Fibroblast of pulmonary artery (primary cell): ENCODE results near the gene MUS81.
A peak's percentile ranks its signal among the peaks of the same experiment; 100 is the strongest.

ENCODE experiments used
- DNase-seq: peaks from one replicate; pipeline ENCODE4 v3.0.0-alpha.2; 2010; ENCODE audit warnings: low read depth
- H3K4me3 ChIP-seq: replicated peaks from 2 replicates; pipeline ENCODE4 v1.5.1; 2011; ENCODE audit warnings: low read depth, mild to moderate bottlenecking, control low read depth, low read length, moderate library complexity
- TF ChIP-seq, protein P1 (sequence below): IDR thresholded peaks from 2 replicates; pipeline ENCODE4 v1.5.1; 2011; ENCODE audit warnings: mild to moderate bottlenecking, control low read depth, low read length, inconsistent platforms; ENCODE audit errors: missing control alignments

The MUS81 gene

GRCh38 chr11:65880027-65880426 lies 19.8 kb downstream of the MUS81 start:
- TF ChIP-seq, protein P1, sequence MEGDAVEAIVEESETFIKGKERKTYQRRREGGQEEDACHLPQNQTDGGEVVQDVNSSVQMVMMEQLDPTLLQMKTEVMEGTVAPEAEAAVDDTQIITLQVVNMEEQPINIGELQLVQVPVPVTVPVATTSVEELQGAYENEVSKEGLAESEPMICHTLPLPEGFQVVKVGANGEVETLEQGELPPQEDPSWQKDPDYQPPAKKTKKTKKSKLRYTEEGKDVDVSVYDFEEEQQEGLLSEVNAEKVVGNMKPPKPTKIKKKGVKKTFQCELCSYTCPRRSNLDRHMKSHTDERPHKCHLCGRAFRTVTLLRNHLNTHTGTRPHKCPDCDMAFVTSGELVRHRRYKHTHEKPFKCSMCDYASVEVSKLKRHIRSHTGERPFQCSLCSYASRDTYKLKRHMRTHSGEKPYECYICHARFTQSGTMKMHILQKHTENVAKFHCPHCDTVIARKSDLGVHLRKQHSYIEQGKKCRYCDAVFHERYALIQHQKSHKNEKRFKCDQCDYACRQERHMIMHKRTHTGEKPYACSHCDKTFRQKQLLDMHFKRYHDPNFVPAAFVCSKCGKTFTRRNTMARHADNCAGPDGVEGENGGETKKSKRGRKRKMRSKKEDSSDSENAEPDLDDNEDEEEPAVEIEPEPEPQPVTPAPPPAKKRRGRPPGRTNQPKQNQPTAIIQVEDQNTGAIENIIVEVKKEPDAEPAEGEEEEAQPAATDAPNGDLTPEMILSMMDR = no peak
- DNase-seq = no peak
- H3K4me3 ChIP-seq = no peak overlapping the region

GRCh38 chr11:65880844-65881421 lies 20.7 kb downstream of the MUS81 start:
- TF ChIP-seq, protein P1 = no peak
- no peak overlapping the region for H3K4me3 ChIP-seq
- no peak for DNase-seq

- no peak for DNase-seq
- H3K4me3 ChIP-seq = no peak overlapping the region
- TF ChIP-seq, protein P1 = no peak
Measured at GRCh38 chr11:65882120-65883057, 22.2 kb downstream of the MUS81 start.

- no peak overlapping the region for H3K4me3 ChIP-seq
- DNase-seq = no peak
- TF ChIP-seq, protein P1 = no peak
Measured at GRCh38 chr11:65883058-65883761, 23.0 kb downstream of the MUS81 start.

DNA sequence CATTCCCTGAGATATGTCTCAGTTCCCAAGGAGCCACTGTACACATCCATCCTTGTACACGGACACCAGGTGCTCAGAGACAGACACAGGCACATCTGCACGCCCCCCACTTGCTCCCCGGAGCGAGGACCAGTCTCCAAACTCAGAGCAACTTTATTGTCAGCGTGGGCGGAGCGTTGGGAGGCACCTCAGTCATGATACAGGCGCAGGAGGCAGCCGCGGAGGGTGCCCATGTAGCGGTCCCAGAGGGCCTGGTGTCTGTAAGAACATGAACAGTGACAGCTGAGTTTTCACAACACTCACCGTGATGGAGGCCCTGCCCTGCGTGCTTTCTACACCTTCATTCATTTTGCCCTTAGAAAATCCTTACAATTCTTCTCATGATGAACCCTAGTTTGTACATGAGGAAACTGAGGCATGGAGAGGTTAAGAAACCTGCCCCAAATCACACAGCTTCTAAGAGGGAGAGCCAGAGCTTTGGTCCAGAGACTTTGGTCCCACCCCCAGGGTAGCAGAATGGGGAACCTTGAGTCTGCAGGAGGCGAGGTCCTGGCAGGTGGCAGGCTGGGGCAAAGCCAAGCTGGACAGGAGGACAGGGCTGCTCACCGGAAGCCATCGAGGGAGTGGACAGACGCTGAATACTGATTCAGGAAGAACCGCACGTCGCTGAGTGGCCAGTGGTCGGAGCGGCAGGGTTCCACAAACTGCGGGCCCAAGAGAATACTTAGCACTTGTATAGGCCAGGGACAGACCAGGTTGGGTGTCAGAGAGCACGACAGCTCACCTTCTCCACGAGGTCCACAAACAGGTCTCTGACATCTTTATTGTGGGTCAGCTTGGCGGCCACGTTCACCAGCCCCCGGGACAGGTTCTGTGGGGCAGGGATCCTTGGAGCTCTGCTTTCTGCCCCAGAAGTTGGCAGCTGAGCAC lies 23.8 kb downstream of the MUS81 start:
- TF ChIP-seq, protein P1 = no peak
- DNase-seq = no peak
- H3K4me3 ChIP-seq = no peak overlapping the region

DNA sequence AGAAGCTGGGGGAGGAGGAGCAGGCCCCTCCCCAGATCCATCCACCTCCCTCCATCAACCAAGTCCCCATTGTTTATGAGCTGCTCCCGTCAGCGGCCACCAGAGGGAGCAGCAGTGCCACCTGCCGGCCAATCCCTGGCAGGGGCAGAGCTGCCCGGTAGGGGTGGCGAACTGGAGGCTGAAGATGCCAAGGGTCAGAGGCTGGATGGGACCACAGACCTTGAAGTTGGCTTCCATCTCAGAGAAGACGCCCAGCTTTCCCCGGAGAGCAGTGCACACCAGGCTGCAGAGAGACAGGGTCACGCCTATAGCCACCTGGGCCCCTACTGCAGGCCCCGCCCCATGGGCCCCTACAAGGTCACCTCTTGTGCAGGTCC lies 24.5 kb downstream of the MUS81 start:
- no peak overlapping the region for H3K4me3 ChIP-seq
- peak; percentile 83 for DNase-seq
- TF ChIP-seq, protein P1 = no peak
